Liver (tissue), 3 donors: ENCODE results near the gene ASPSCR1.

Experiments used
- CTCF ChIP-seq: fragments of 150-350 bp; IDR thresholded peaks from 2 replicates; pipeline ENCODE4 v1.5.1; 2017; ENCODE audit warnings: improper control_type of control experiment, low read depth, low read length; ENCODE audit not compliant: missing input control
- JUND ChIP-seq, 2 donors: IDR thresholded peaks; 2 replicates each; pipeline ENCODE4 v1.6.1; 2016; ENCODE audit warnings: antibody characterized with exemption in 2 of 2
- MAX ChIP-seq: IDR thresholded peaks from 2 replicates; pipeline ENCODE4 v1.6.1; 2016; ENCODE audit warnings: antibody characterized with exemption
- REST ChIP-seq: IDR thresholded peaks from 2 replicates; pipeline ENCODE4 v1.6.1; 2016; ENCODE audit warnings: antibody characterized with exemption, mild to moderate bottlenecking
- donor health status: healthy.
- donor health status: healthy.

GRCh38 chr17:82018152-82018988 lies 40.9 kb downstream of the ASPSCR1 start:
- no peak for TF ChIP-seq CTCF
- TF ChIP-seq JUND (IDR thresholded peaks at IDR 0.05): no peak
- TF ChIP-seq MAX: no peak
- TF ChIP-seq REST: no peak
